Gastroesophageal sphincter (tissue), 3 donors: ENCODE data around the gene NBL1.
A peak's percentile ranks its signal among the peaks of the same experiment; 100 is the strongest.

Experiments used
- CTCF ChIP-seq, 4 experiments: fragments of 200-600 bp in 2 of 4; fragments of 450-650 bp in 2 of 4; sonication (generic) in 1 of 4; IDR thresholded peaks; one replicate each; pipeline ENCODE4 v1.5.1; 2017 to 2019; ENCODE audit warnings: antibody characterized with exemption in 4 of 4, mild to moderate bottlenecking in 2 of 4, moderate library complexity in 2 of 4
- POLR2AphosphoS5 ChIP-seq: sonication (generic); formaldehyde crosslinking; IDR thresholded peaks from one replicate; pipeline ENCODE4 v1.6.1; 2017; ENCODE audit warnings: antibody characterized with exemption

- TF ChIP-seq POLR2AphosphoS5 (peak; percentile 32), CTCF (IDR thresholded peaks at IDR 0.05) (peak in 2 of 4 experiments; percentile 12)
Measured at GRCh38 chr1:19643602-19644394, at the start of gene NBL1.
